ENCODE measurements around the gene TNPO2. TPM values are rescaled to one million over a fixed set of nuclear protein-coding genes. Genes with fewer than 3 reads are reported as not detected.

Gene TNPO2
- total RNA-seq, 1 experiment from 2014 or later: 105 TPM

DNA sequence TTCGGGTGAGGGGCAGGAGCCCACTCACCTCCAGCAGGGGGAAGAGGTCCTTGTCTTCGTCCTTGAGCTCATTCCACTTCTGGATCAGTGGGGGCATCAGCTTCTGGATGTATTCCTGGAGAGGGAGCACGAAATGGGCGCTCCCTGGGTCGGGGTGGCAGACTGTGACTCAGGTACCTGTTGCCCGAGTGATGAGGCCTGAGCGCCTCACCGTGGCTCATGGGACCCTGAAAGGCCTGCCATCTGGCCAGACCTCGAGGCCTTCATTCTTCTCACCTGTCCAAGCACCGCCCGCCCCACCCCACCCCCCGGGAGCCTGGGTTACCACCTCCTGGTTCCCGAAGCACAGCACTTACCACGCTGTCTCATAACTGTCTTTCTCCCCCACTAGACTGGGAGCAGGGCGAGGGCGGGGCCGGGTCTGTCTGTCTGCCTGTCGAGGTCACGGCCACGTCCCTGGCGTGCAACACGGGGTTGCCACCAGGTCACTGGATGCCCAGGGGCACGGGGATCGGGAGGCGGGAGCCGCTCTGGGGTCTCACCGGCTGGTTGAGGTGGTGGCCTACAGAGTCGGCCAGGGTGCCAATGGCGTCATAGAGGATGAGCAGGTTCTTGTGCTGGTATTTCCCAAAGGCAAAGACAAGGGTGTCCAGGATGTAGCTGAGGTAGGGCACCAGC, 17.9 kb downstream of the TNPO2 start:
- DNase-seq (ENCODE audit: low spot score): no peak
- peaks cover 4% of the 10 kb centered on the region for H3K4me1 Mint-ChIP-seq
- no peaks in the 10 kb centered on the region for H3K9me3 Mint-ChIP-seq
- ATAC-seq: no peak
- no peak for TF ChIP-seq GTF2I (CRISPR knock-in tag; conservative IDR thresholded peaks at IDR 0.05)
- no peak for TF ChIP-seq TCF7 (CRISPR knock-in tag; IDR thresholded peaks at IDR 0.05; ENCODE audit: low read depth)
- TF ChIP-seq ATF2 (CRISPR knock-in tag; IDR thresholded peaks at IDR 0.05; ENCODE audit: borderline replicate concordance, low read depth): no peak
- CTCF ChIA-PET: no interaction called here
- H3K36me3 Mint-ChIP-seq: peaks cover 74% of the 10 kb centered on the region
- H3K27me3 Mint-ChIP-seq (ENCODE audit: low read depth): no peaks in the 10 kb centered on the region; the same call in 1 of the 2 replicates
- POLR2A ChIA-PET: no interaction called here
- H3K4me3 Mint-ChIP-seq: no peak overlapping the region
- no peak overlapping the region for H3K27ac Mint-ChIP-seq

GRCh38 chr19:12705169-12705568, 18.6 kb downstream of the TNPO2 start:
- Mint-ChIP-seq H3K27ac (no peak overlapping the region), H3K9me3 (no peaks in the 10 kb centered on the region), H3K27me3 (ENCODE audit: low read depth) (no peaks in the 10 kb centered on the region; the same call in 1 of the 2 replicates), H3K4me3 (no peak overlapping the region), H3K4me1 (peaks cover 4% of the 10 kb centered on the region), H3K36me3 (peaks cover 70% of the 10 kb centered on the region)
- ChIA-PET POLR2A (no interaction called here), CTCF (interaction anchor here (2.4 kb wide), 1 partner anchor 55 kb away, joined by 11 read pairs; no protein-coding TSS in a partner anchor)
- ATAC-seq: no peak
- DNase-seq (ENCODE audit: low spot score): no peak
- TF ChIP-seq, protein P1, sequence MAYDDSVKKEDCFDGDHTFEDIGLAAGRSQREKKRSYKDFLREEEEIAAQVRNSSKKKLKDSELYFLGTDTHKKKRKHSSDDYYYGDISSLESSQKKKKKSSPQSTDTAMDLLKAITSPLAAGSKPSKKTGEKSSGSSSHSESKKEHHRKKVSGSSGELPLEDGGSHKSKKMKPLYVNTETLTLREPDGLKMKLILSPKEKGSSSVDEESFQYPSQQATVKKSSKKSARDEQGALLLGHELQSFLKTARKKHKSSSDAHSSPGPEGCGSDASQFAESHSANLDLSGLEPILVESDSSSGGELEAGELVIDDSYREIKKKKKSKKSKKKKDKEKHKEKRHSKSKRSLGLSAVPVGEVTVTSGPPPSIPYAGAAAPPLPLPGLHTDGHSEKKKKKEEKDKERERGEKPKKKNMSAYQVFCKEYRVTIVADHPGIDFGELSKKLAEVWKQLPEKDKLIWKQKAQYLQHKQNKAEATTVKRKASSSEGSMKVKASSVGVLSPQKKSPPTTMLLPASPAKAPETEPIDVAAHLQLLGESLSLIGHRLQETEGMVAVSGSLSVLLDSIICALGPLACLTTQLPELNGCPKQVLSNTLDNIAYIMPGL (CRISPR knock-in tag; IDR thresholded peaks at IDR 0.05): no peak
- TF ChIP-seq ARID4B (CRISPR knock-in tag; IDR thresholded peaks at IDR 0.05; ENCODE audit: borderline replicate concordance): no peak
- no peak for TF ChIP-seq MYBL2 (CRISPR knock-in tag; IDR thresholded peaks at IDR 0.05)
- TF ChIP-seq FOXJ3 (CRISPR knock-in tag; IDR thresholded peaks at IDR 0.05; ENCODE audit: borderline replicate concordance): no peak
- TF ChIP-seq, protein P2, sequence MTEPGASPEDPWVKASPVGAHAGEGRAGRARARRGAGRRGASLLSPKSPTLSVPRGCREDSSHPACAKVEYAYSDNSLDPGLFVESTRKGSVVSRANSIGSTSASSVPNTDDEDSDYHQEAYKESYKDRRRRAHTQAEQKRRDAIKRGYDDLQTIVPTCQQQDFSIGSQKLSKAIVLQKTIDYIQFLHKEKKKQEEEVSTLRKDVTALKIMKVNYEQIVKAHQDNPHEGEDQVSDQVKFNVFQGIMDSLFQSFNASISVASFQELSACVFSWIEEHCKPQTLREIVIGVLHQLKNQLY (CRISPR knock-in tag; IDR thresholded peaks at IDR 0.05): no peak
- no peak for TF ChIP-seq CDX4 (CRISPR knock-in tag; IDR thresholded peaks at IDR 0.05; ENCODE audit: borderline replicate concordance)
- no peak for TF ChIP-seq NR3C1 (CRISPR knock-in tag; conservative IDR thresholded peaks at IDR 0.05; ENCODE audit: low read depth)
- TF ChIP-seq IRF1 (CRISPR knock-in tag; IDR thresholded peaks at IDR 0.05): no peak

Measured in WTC11 (cell line).